Lower leg skin (tissue), 4 donors: Measurements from ENCODE around the gene SLC27A6. TPM values are rescaled to one million over a fixed set of nuclear protein-coding genes. Genes with fewer than 3 reads are reported as not detected.

Experiments used
- DNase-seq, 2 donors: peaks; one replicate each; pipeline ENCODE4 v3.0.0-alpha.2; 2019; ENCODE audit warnings: low spot score in 2 of 2
- H3K4me3 ChIP-seq: fragments of 200-600 bp; sonication (generic); 2 replicates; pipeline ENCODE4 v1.5.1; 2017; ENCODE audit warnings: mild to moderate bottlenecking, low read depth; ENCODE audit not compliant: poor library complexity, severe bottlenecking
- POLR2A ChIP-seq, 2 donors: fragments of 450-650 bp; IDR thresholded peaks; one replicate each; pipeline ENCODE4 v1.6.1; 2016 to 2017; ENCODE audit warnings: antibody characterized with exemption in 2 of 2, mild to moderate bottlenecking in 1 of 2, moderate library complexity in 1 of 2
- WGBS, 2 donors: methylation state at CpG; one replicate each; pipeline ENCODE4 v1.1.5; 2018; 5-methylcytosine and 5-hydroxymethylcytosine counted together
- intact Hi-C: fragments of 100-400 bp; cut with DNase I; formaldehyde crosslinking; loops from one replicate; pipeline ENCODE4 v1.15.0; 2023; ENCODE audit warnings: low total_unique reads
- total RNA-seq, 4 donors: library from RNA; depleted of rRNA; stranded (reverse); fragments of >200 nt; gene quantifications; one replicate each; pipeline ENCODE4 v1.1.0, GENCODE V29; 2016
- TF ChIP-seq, protein P1 (sequence below), 3 donors: fragments of 450-650 bp; IDR thresholded peaks; one replicate each; pipeline ENCODE4 v1.5.1; 2016; ENCODE audit warnings: antibody characterized with exemption in 3 of 3, mild to moderate bottlenecking in 3 of 3, moderate library complexity in 2 of 3

Gene SLC27A6
- total RNA-seq, 4 donors from 2014 or later = 0.38 to 2.5 (median 0.65) TPM

DNA sequence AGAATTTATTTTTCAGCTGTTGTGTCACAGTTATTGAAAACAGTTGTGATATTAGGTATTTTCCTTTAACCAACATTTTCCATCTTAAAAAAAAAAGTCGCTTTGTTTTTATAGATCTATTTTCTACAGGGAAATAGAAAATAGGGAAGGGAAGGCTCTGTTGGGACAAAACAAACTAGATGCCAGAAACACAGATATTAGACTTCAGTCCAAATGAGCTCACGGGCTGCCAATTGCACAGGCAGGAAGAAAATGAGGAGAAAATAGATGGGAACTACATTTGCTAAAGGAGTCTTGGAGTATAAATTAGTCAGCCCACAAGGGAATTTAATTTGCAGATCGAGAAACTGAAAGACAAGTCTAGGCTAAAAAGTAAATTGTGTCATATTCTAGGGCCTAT, 107.8 kb downstream of the SLC27A6 start:
- intact Hi-C loops = no loop called here
- DNase-seq = no peak
- no peak overlapping the region for H3K4me3 ChIP-seq
- 59 to 62% methylated on average over 3 of the region's 3 CpGs for WGBS, 2 donors
- TF ChIP-seq, protein P1, sequence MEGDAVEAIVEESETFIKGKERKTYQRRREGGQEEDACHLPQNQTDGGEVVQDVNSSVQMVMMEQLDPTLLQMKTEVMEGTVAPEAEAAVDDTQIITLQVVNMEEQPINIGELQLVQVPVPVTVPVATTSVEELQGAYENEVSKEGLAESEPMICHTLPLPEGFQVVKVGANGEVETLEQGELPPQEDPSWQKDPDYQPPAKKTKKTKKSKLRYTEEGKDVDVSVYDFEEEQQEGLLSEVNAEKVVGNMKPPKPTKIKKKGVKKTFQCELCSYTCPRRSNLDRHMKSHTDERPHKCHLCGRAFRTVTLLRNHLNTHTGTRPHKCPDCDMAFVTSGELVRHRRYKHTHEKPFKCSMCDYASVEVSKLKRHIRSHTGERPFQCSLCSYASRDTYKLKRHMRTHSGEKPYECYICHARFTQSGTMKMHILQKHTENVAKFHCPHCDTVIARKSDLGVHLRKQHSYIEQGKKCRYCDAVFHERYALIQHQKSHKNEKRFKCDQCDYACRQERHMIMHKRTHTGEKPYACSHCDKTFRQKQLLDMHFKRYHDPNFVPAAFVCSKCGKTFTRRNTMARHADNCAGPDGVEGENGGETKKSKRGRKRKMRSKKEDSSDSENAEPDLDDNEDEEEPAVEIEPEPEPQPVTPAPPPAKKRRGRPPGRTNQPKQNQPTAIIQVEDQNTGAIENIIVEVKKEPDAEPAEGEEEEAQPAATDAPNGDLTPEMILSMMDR (IDR thresholded peaks at IDR 0.05) = no peak
- TF ChIP-seq POLR2A (IDR thresholded peaks at IDR 0.05) = no peak

- intact Hi-C loops = loop anchor here (2.0 kb wide), 1 partner anchor 48 kb away; no protein-coding TSS in a partner anchor
- TF ChIP-seq, protein P1 (IDR thresholded peaks at IDR 0.05) = no peak
- TF ChIP-seq POLR2A (IDR thresholded peaks at IDR 0.05) = no peak
- DNase-seq = no peak
- H3K4me3 ChIP-seq = no peak overlapping the region
- WGBS, 2 donors = 60 to 69% methylated on average over 4 of the region's 4 CpGs
Measured at GRCh38 chr5:129074903-129075302, 109.6 kb downstream of the SLC27A6 start.

GRCh38 chr5:129077433-129078075, 112.3 kb downstream of the SLC27A6 start:
- 56 to 57% methylated on average over 3 of the region's 3 CpGs for WGBS, 2 donors
- DNase-seq = no peak
- H3K4me3 ChIP-seq = no peak overlapping the region
- intact Hi-C loops = no loop called here
- TF ChIP-seq, protein P1 (IDR thresholded peaks at IDR 0.05) = no peak
- no peak for TF ChIP-seq POLR2A (IDR thresholded peaks at IDR 0.05)

GRCh38 chr5:129078247-129078646, 113.0 kb downstream of the SLC27A6 start:
- WGBS, 2 donors = 50 to 67% methylated on average over 1 of the region's 1 CpG
- H3K4me3 ChIP-seq = no peak overlapping the region
- TF ChIP-seq, protein P1 (IDR thresholded peaks at IDR 0.05) = no peak
- no peak for DNase-seq
- intact Hi-C loops = no loop called here

- intact Hi-C loops = no loop called here
- H3K4me3 ChIP-seq = no peak overlapping the region
- 69 to 87% methylated on average over 3 of the region's 3 CpGs for WGBS, 2 donors
- DNase-seq = no peak
- no peak for TF ChIP-seq POLR2A (IDR thresholded peaks at IDR 0.05)
- TF ChIP-seq, protein P1 (IDR thresholded peaks at IDR 0.05) = no peak
Measured at GRCh38 chr5:129078660-129079059, 113.4 kb downstream of the SLC27A6 start.

DNA sequence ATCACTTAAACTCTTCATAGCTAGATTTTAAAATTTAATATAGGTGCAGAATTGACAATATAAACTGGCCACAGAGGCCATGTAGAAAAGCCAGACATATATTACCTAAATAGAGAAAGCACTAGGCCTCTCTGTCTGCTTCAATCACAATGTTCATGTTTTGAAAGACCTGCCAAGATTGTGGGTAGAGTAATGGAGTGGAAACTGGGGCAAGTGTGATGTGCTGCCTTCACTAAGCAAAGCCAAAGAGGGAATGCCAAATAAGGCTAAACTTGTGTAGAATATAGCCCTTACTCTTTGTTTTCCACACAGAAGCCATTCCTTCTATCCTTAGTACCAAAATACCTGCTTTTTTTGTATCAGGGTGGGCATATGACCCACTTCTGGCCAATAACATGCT, 114.2 kb downstream of the SLC27A6 start:
- intact Hi-C loops = no loop called here
- TF ChIP-seq POLR2A (IDR thresholded peaks at IDR 0.05) = no peak
- TF ChIP-seq, protein P1 (IDR thresholded peaks at IDR 0.05) = no peak

More for the DNA sequence above, 114.2 kb downstream of the SLC27A6 start:
- no peak for DNase-seq
- H3K4me3 ChIP-seq = no peak overlapping the region
